ENCODE results near the gene LETMD1.

GRCh38 chr12:51019927-51020326, 28.2 kb upstream of the LETMD1 start:
- no peak for TF ChIP-seq CTCF (conservative IDR thresholded peaks at IDR 0.05; ENCODE audit: low read depth, low read length)
- TF ChIP-seq EZH2 (IDR thresholded peaks at IDR 0.05; ENCODE audit: low read length, unreplicated experiment): no peak

Data from PC-3 (cell line).